22Rv1 (cell line): Measurements from ENCODE around the gene ZNF48.

Experiments used
- CTCF ChIP-seq: fragments of 450-650 bp; IDR thresholded peaks from 2 replicates; pipeline ENCODE4 v1.5.1; 2017; ENCODE audit warnings: mild to moderate bottlenecking
- ZFX ChIP-seq: fragments of 450-650 bp; IDR thresholded peaks from 2 replicates; pipeline ENCODE4 v1.6.1; 2017; ENCODE audit warnings: antibody characterized with exemption, borderline replicate concordance

GRCh38 chr16:30439720-30440348, 44.6 kb downstream of the ZNF48 start:
- TF ChIP-seq CTCF = no peak
- no peak for TF ChIP-seq ZFX
